Endothelial cell of umbilical vein (primary cell): ENCODE data around the gene PKD1. TPM values are rescaled to one million over a fixed set of nuclear protein-coding genes. Genes with fewer than 3 reads are reported as not detected.

Experiments used
- BruUV-seq: library from RNA; stranded (reverse); fragments of 400-500 nt; replicated peaks from 2 replicates; lab custom pipeline; 2021; lab: Mats Ljungman, UMichigan
- CTCF ChIA-PET: fragments of 300-600, 350-600 bp; sonication (Branson Sonifier 250); formaldehyde crosslinking; loops from one replicate; lab custom pipeline; 2021; ENCODE audit warnings: antibody characterized with exemption, inconsistent platforms; lab: Charles Lee
- POLR2A ChIA-PET: fragments of 300-600, 350-600 bp; sonication (Branson Sonifier 250); formaldehyde crosslinking; loops from one replicate; lab custom pipeline; 2021; ENCODE audit warnings: antibody characterized with exemption, inconsistent platforms; lab: Charles Lee
- DNase-seq: peaks from one replicate; pipeline ENCODE4 v3.0.0-alpha.2; 2011; ENCODE audit warnings: low read depth, low spot score
- FAIRE-seq: peaks from 2 replicates; lab custom pipeline; 2011; peaks lifted over from hg19 to GRCh38; lab: Jason Lieb, UNC
- H2AFZ ChIP-seq: 2 replicates; pipeline ENCODE4 v1.6.0; 2012; ENCODE audit warnings: low read depth, low read length, control low read depth, inconsistent platforms
- H3K27ac ChIP-seq: 2 replicates; pipeline ENCODE4 v1.5.1; 2011; ENCODE audit warnings: low read depth, mild to moderate bottlenecking, control low read depth, low read length, moderate library complexity; ENCODE audit not compliant: insufficient read depth
- H3K27me3 ChIP-seq, 2 experiments: 2 replicates each; pipeline versions ENCODE4 v1.6.0 to v1.6.1; 2011; ENCODE audit warnings: low read length in 2 of 2, mixed read lengths in 1 of 2; ENCODE audit not compliant: control insufficient read depth in 2 of 2, insufficient read depth in 2 of 2
- H3K36me3 ChIP-seq, 2 experiments: 2 replicates in 1 of 2; 3 replicates in 1 of 2; pipeline ENCODE4 v1.5.1; 2011; ENCODE audit warnings: low read length in 2 of 2, mild to moderate bottlenecking in 1 of 2, moderate library complexity in 1 of 2; ENCODE audit not compliant: control insufficient read depth in 2 of 2, insufficient read depth in 2 of 2; ENCODE audit errors: extremely low read depth in 1 of 2
- H3K4me1 ChIP-seq: 3 replicates; pipeline ENCODE4 v1.5.1; 2011; ENCODE audit warnings: mild to moderate bottlenecking, low read length; ENCODE audit not compliant: control insufficient read depth, insufficient read depth; ENCODE audit errors: extremely low read depth
- H3K4me2 ChIP-seq: 2 replicates; pipeline ENCODE4 v1.6.1; 2011; ENCODE audit warnings: low read length, control low read depth, mixed read lengths; ENCODE audit not compliant: insufficient read depth
- H3K4me3 ChIP-seq, 3 experiments: fragments of 200-600 bp in 1 of 3; sonication (generic), shearing (Covaris generic) in 1 of 3; replicated peaks in 1 of 3; 2 replicates each; pipeline ENCODE4 v1.5.1; 2011 to 2016; ENCODE audit warnings: control low read depth in 3 of 3, low read length in 3 of 3, mild to moderate bottlenecking in 2 of 3, inconsistent platforms in 1 of 3, low read depth in 1 of 3, moderate library complexity in 1 of 3; ENCODE audit not compliant: insufficient read depth in 1 of 3
- H3K79me2 ChIP-seq: 2 replicates; pipeline ENCODE4 v1.6.0; 2012; ENCODE audit warnings: low read length, inconsistent platforms; ENCODE audit not compliant: control insufficient read depth, insufficient read depth
- H3K9ac ChIP-seq: replicated peaks from 2 replicates; pipeline ENCODE3; 2011; ENCODE audit warnings: low read length, control low read depth; ENCODE audit not compliant: insufficient read depth; ENCODE audit errors: extremely low read depth
- H3K9me1 ChIP-seq: replicated peaks from 3 replicates; pipeline ENCODE4 v1.6.0; 2011; ENCODE audit warnings: mild to moderate bottlenecking, low read length; ENCODE audit not compliant: control insufficient read depth, insufficient read depth; ENCODE audit errors: extremely low read depth
- H3K9me3 ChIP-seq: replicated peaks from 2 replicates; pipeline ENCODE4 v1.5.1; 2012; ENCODE audit warnings: low read length, inconsistent platforms; ENCODE audit not compliant: control insufficient read depth, insufficient read depth
- H4K20me1 ChIP-seq: replicated peaks from 2 replicates; pipeline ENCODE3; 2011; ENCODE audit warnings: mild to moderate bottlenecking, low read length; ENCODE audit not compliant: control insufficient read depth, insufficient read depth; ENCODE audit errors: extremely low read depth
- EZH2 ChIP-seq: IDR thresholded peaks from 2 replicates; pipeline ENCODE4 v1.6.1; 2012; ENCODE audit warnings: borderline replicate concordance, low read depth, mild to moderate bottlenecking, moderate library complexity, low read length, inconsistent platforms; ENCODE audit not compliant: severe bottlenecking
- POLR2AphosphoS5 ChIP-seq: IDR thresholded peaks from 2 replicates; pipeline ENCODE4 v1.6.1; 2012; ENCODE audit warnings: low read depth, mild to moderate bottlenecking, control low read depth, low read length, moderate library complexity; ENCODE audit not compliant: insufficient read depth
- dilution Hi-C: fragments of 300-500 bp; cut with MboI; formaldehyde crosslinking; loops from one replicate; pipeline ENCODE4 v1.15.0; 2019; ENCODE audit warnings: low sequenced_read_pairs; ENCODE audit not compliant: extremely low pct_ligation_motif_present
- intact Hi-C: fragments of 100-400 bp; cut with micrococcal nuclease; formaldehyde crosslinking; loops from one replicate; pipeline ENCODE4 v1.10.0; 2022
- polyA plus RNA-seq, 4 experiments: library from polyadenylated mRNA; depleted of rRNA in 3 of 4; stranded (reverse) in 3 of 4; unstranded in 1 of 4; fragments of >200 nt; gene quantifications; 2 replicates each; pipeline versions ENCODE4 v1.2.1 to v1.2.3, GENCODE V29; 2011 to 2012; ENCODE audit warnings: missing spikeins in 1 of 4
- total RNA-seq: library from RNA; stranded (reverse); gene quantifications from 2 replicates; pipeline ENCODE4 v1.2.3, GENCODE V29; 2021
- TF ChIP-seq, protein P1 (sequence below), 2 donors: IDR thresholded peaks; 1 replicate in 1 of 2; 2 replicates in 1 of 2; pipeline ENCODE4 v1.5.1; 2011; ENCODE audit warnings: low read length in 2 of 2, mild to moderate bottlenecking in 2 of 2, moderate library complexity in 2 of 2, control low read depth in 1 of 2, inconsistent platforms in 1 of 2, low read depth in 1 of 2; ENCODE audit not compliant: insufficient read depth in 1 of 2; ENCODE audit errors: extremely low read depth in 1 of 2

PKD1 gene
- total and polyA plus RNA-seq, 2 donors (not counting 3 experiments of a cell fraction or from before 2014, with no cell fraction given), result 52.5 to 102 TPM

- dilution Hi-C loops, result loop anchor here (25.0 kb wide), 1 partner anchor 120 kb away; the partner anchor contains the start of genes NHERF2, NTHL1 and TSC2
- BruUV-seq, result no TSS peak
- Histone ChIP-seq H3K4me3 (no peak overlapping the region), H4K20me1 (no peaks in the 10 kb centered on the region), H3K27ac (peak overlapping the region; percentile 31), H3K9me3 (no peaks in the 10 kb centered on the region), H3K27me3 (no peaks in the 10 kb centered on the region), H3K9me1 (no peaks in the 10 kb centered on the region), H3K36me3 (peaks cover 0 to 1% of the 10 kb centered on the region in 2 experiments), H3K4me2 (no peak overlapping the region), H3K9ac (no peak overlapping the region), H3K4me1 (peaks cover 39% of the 10 kb centered on the region), H3K79me2 (peaks cover 91% of the 10 kb centered on the region), H2AFZ (no peak overlapping the region)
- DNase-seq (no peak), FAIRE-seq (no peak)
- TF ChIP-seq POLR2AphosphoS5 (no peak), EZH2 (no peak)
- TF ChIP-seq, protein P1, sequence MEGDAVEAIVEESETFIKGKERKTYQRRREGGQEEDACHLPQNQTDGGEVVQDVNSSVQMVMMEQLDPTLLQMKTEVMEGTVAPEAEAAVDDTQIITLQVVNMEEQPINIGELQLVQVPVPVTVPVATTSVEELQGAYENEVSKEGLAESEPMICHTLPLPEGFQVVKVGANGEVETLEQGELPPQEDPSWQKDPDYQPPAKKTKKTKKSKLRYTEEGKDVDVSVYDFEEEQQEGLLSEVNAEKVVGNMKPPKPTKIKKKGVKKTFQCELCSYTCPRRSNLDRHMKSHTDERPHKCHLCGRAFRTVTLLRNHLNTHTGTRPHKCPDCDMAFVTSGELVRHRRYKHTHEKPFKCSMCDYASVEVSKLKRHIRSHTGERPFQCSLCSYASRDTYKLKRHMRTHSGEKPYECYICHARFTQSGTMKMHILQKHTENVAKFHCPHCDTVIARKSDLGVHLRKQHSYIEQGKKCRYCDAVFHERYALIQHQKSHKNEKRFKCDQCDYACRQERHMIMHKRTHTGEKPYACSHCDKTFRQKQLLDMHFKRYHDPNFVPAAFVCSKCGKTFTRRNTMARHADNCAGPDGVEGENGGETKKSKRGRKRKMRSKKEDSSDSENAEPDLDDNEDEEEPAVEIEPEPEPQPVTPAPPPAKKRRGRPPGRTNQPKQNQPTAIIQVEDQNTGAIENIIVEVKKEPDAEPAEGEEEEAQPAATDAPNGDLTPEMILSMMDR (IDR thresholded peaks at IDR 0.05; ENCODE audit: extremely low read depth in 1 of 2, insufficient read depth in 1 of 2, low read depth in 1 of 2, low read length in 2 of 2), result no peak
- CTCF ChIA-PET, result no interaction called here
- intact Hi-C loops, result no loop called here
- POLR2A ChIA-PET, result interaction anchor here (1.0 kb wide), 1 partner anchor 12 kb away, joined by 4 read pairs; no protein-coding TSS in a partner anchor
Measured at GRCh38 chr16:2157480-2158261, 22.0 kb upstream of the PKD1 start.
